GM12878 (cell line): ENCODE measurements around the gene LRSAM1.

Experiments
- EED ChIP-seq: sonication (generic); IDR thresholded peaks from 2 replicates; pipeline ENCODE4 v1.6.1; 2016; ENCODE audit warnings: antibody characterized with exemption, low read depth
- ESRRA ChIP-seq: IDR thresholded peaks from 2 replicates; pipeline ENCODE4 v1.6.1; 2012; ENCODE audit warnings: mild to moderate bottlenecking, low read length, improper control_type of control experiment
- HDAC2 ChIP-seq: fragments of 200-600 bp; sonication (generic); IDR thresholded peaks from 2 replicates; pipeline ENCODE4 v1.6.1; 2017
- HDGF ChIP-seq: fragments of 450-650 bp; IDR thresholded peaks from 2 replicates; pipeline ENCODE4 v1.6.1; 2016; ENCODE audit warnings: antibody characterized with exemption
- MXI1 ChIP-seq: fragments of 150-350 bp; IDR thresholded peaks from 2 replicates; pipeline ENCODE4 v1.6.1; 2011; ENCODE audit warnings: low read depth, mild to moderate bottlenecking, inconsistent platforms, low read length, improper control_type of control experiment
- POLR2A ChIP-seq: IDR thresholded peaks from 2 replicates; pipeline ENCODE4 v1.6.1; 2011; ENCODE audit warnings: low read depth, mild to moderate bottlenecking, low read length
- SRF ChIP-seq, 2 experiments: IDR thresholded peaks; 2 replicates each; pipeline ENCODE4 v1.6.1; 2011; ENCODE audit warnings: low read depth in 2 of 2, low read length in 2 of 2, mild to moderate bottlenecking in 1 of 2, moderate library complexity in 1 of 2
- YBX1 ChIP-seq: fragments of 450-650 bp; IDR thresholded peaks from 2 replicates; pipeline ENCODE4 v1.6.1; 2016; ENCODE audit warnings: antibody characterized with exemption
- ZNF274 ChIP-seq: IDR thresholded peaks from one replicate; pipeline ENCODE4 v1.8.0; 2011; ENCODE audit not compliant: insufficient read length, insufficient read depth
- TF ChIP-seq, protein P1 (sequence below): fragments of 450-650 bp; formaldehyde crosslinking; IDR thresholded peaks from 2 replicates; pipeline ENCODE4 v1.4.0; 2020; ENCODE audit warnings: mild to moderate bottlenecking, moderate library complexity
- TF ChIP-seq, protein P2 (sequence below), 3 experiments: IDR thresholded peaks in 2 of 3; conservative IDR thresholded peaks in 1 of 3; 2 replicates each; pipeline ENCODE4 v1.5.1; 2011; ENCODE audit warnings: low read depth in 3 of 3, low read length in 3 of 3, mild to moderate bottlenecking in 3 of 3, control low read depth in 2 of 3, moderate library complexity in 2 of 3, inconsistent platforms in 1 of 3, mixed read lengths in 1 of 3; ENCODE audit not compliant: control insufficient read depth in 2 of 3, insufficient read depth in 1 of 3; ENCODE audit errors: extremely low read depth in 1 of 3
- TF ChIP-seq, protein P3 (sequence below): fragments of 450-650 bp; IDR thresholded peaks from 2 replicates; pipeline ENCODE4 v1.6.1; 2018; ENCODE audit warnings: mild to moderate bottlenecking, low read depth, moderate library complexity; ENCODE audit not compliant: partially characterized antibody

DNA sequence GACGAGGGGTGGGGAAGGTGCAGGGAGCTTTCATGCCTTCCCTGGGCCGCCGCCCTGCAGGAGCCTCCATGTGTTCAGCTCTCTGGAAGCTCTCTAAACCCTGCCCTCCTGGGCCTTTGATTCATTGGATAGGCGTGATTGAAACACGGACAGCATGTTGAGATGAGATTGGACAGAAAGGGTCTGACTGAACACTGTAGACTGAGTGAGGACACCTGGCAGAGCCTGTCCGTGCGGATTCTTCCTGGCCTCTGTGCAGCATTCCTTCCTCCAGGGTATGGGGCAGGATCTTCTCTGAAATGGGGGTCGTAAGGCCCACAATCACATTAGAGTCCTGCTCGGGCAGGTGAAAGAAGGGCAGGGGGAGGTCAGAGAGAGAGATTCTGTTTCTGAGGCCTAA lies 12.9 kb upstream of the LRSAM1 start:
- no peak for TF ChIP-seq MXI1
- TF ChIP-seq, protein P1, sequence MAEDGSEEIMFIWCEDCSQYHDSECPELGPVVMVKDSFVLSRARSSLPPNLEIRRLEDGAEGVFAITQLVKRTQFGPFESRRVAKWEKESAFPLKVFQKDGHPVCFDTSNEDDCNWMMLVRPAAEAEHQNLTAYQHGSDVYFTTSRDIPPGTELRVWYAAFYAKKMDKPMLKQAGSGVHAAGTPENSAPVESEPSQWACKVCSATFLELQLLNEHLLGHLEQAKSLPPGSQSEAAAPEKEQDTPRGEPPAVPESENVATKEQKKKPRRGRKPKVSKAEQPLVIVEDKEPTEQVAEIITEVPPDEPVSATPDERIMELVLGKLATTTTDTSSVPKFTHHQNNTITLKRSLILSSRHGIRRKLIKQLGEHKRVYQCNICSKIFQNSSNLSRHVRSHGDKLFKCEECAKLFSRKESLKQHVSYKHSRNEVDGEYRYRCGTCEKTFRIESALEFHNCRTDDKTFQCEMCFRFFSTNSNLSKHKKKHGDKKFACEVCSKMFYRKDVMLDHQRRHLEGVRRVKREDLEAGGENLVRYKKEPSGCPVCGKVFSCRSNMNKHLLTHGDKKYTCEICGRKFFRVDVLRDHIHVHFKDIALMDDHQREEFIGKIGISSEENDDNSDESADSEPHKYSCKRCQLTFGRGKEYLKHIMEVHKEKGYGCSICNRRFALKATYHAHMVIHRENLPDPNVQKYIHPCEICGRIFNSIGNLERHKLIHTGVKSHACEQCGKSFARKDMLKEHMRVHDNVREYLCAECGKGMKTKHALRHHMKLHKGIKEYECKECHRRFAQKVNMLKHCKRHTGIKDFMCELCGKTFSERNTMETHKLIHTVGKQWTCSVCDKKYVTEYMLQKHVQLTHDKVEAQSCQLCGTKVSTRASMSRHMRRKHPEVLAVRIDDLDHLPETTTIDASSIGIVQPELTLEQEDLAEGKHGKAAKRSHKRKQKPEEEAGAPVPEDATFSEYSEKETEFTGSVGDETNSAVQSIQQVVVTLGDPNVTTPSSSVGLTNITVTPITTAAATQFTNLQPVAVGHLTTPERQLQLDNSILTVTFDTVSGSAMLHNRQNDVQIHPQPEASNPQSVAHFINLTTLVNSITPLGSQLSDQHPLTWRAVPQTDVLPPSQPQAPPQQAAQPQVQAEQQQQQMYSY, result no peak
- TF ChIP-seq, protein P2, sequence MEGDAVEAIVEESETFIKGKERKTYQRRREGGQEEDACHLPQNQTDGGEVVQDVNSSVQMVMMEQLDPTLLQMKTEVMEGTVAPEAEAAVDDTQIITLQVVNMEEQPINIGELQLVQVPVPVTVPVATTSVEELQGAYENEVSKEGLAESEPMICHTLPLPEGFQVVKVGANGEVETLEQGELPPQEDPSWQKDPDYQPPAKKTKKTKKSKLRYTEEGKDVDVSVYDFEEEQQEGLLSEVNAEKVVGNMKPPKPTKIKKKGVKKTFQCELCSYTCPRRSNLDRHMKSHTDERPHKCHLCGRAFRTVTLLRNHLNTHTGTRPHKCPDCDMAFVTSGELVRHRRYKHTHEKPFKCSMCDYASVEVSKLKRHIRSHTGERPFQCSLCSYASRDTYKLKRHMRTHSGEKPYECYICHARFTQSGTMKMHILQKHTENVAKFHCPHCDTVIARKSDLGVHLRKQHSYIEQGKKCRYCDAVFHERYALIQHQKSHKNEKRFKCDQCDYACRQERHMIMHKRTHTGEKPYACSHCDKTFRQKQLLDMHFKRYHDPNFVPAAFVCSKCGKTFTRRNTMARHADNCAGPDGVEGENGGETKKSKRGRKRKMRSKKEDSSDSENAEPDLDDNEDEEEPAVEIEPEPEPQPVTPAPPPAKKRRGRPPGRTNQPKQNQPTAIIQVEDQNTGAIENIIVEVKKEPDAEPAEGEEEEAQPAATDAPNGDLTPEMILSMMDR (IDR thresholded peaks at IDR 0.05 in 2 of 3, conservative IDR thresholded peaks at IDR 0.05 in 1 of 3; ENCODE audit: control insufficient read depth in 2 of 3, extremely low read depth in 1 of 3, insufficient read depth in 1 of 3, low read depth in 3 of 3, low read length in 3 of 3), result no peak
- TF ChIP-seq HDGF, result no peak
- no peak for TF ChIP-seq ZNF274
- TF ChIP-seq, protein P3, sequence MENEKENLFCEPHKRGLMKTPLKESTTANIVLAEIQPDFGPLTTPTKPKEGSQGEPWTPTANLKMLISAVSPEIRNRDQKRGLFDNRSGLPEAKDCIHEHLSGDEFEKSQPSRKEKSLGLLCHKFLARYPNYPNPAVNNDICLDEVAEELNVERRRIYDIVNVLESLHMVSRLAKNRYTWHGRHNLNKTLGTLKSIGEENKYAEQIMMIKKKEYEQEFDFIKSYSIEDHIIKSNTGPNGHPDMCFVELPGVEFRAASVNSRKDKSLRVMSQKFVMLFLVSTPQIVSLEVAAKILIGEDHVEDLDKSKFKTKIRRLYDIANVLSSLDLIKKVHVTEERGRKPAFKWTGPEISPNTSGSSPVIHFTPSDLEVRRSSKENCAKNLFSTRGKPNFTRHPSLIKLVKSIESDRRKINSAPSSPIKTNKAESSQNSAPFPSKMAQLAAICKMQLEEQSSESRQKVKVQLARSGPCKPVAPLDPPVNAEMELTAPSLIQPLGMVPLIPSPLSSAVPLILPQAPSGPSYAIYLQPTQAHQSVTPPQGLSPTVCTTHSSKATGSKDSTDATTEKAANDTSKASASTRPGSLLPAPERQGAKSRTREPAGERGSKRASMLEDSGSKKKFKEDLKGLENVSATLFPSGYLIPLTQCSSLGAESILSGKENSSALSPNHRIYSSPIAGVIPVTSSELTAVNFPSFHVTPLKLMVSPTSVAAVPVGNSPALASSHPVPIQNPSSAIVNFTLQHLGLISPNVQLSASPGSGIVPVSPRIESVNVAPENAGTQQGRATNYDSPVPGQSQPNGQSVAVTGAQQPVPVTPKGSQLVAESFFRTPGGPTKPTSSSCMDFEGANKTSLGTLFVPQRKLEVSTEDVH, result no peak
- TF ChIP-seq ESRRA, result no peak
- TF ChIP-seq SRF (IDR thresholded peaks at IDR 0.05; ENCODE audit: low read depth in 2 of 2, low read length in 2 of 2), result no peak
- TF ChIP-seq YBX1, result no peak
- no peak for TF ChIP-seq EED
- no peak for TF ChIP-seq HDAC2
- no peak for TF ChIP-seq POLR2A
